Stimulated activated CD4-positive, alpha-beta T cell treated with anti-CD3 and anti-CD28 coated beads, Interleukin-4, amount 100 ng/mL, for 48 hours (primary cell): ENCODE data around the gene SMIM33.
"Not testable (repeated sequence)": the region's sequence is repeated elsewhere in the genome, so short reads cannot be mapped to it uniquely, and the experiment has no call there.

Experiments
- DNase-seq, 2 donors: peaks; one replicate each; pipeline ENCODE4 v3.0.0-alpha.2; 2020; ENCODE audit warnings: low read depth in 2 of 2

Gene SMIM33

GRCh38 chr5:139482050-139482889, 11.5 kb downstream of the SMIM33 start, which contains the start of gene STING1:
Gene STING1, minus strand, starts transcription at chr5:139482758. Its CDS starts 1,054 bp downstream, at chr5:139481704.
- peak; percentile 49 to 67 for DNase-seq

GRCh38 chr5:139482890-139483208, 12.0 kb downstream of the SMIM33 start:
- not testable (repeated sequence) for DNase-seq

- DNase-seq: no peak
Measured at GRCh38 chr5:139486201-139486600, 15.4 kb downstream of the SMIM33 start.

- no peak for DNase-seq
Measured at GRCh38 chr5:139488260-139488659, 17.5 kb downstream of the SMIM33 start.

- no peak for DNase-seq
Measured at GRCh38 chr5:139492700-139493192, 21.9 kb downstream of the SMIM33 start.

- DNase-seq: no peak
Measured at GRCh38 chr5:139494256-139494655, 23.5 kb downstream of the SMIM33 start.

- DNase-seq: no peak
Measured at GRCh38 chr5:139494832-139495231, 24.0 kb downstream of the SMIM33 start.

GRCh38 chr5:139495638-139496435, 25.0 kb downstream of the SMIM33 start:
- no peak for DNase-seq

- DNase-seq: no peak
Measured at GRCh38 chr5:139501381-139501780, 30.6 kb downstream of the SMIM33 start.

GRCh38 chr5:139503036-139503817, 32.4 kb downstream of the SMIM33 start:
- DNase-seq: not testable (repeated sequence)

GRCh38 chr5:139503879-139504278, 33.1 kb downstream of the SMIM33 start:
- not testable (repeated sequence) for DNase-seq

- not testable (repeated sequence) for DNase-seq
Measured at GRCh38 chr5:139504722-139505121, 33.9 kb downstream of the SMIM33 start.

- no peak for DNase-seq
Measured at GRCh38 chr5:139512786-139513390, 42.1 kb downstream of the SMIM33 start.

GRCh38 chr5:139513434-139513833, 42.6 kb downstream of the SMIM33 start:
- DNase-seq: peak; percentile 62 to 75

GRCh38 chr5:139513852-139514485, 43.2 kb downstream of the SMIM33 start:
- no peak for DNase-seq

GRCh38 chr5:139514486-139514856, 43.7 kb downstream of the SMIM33 start:
- DNase-seq: no peak

- peak; percentile 86 to 90 for DNase-seq
Measured at GRCh38 chr5:139517683-139518564, 47.1 kb downstream of the SMIM33 start.
